SK-N-MC (cell line): Measurements from ENCODE around the gene MAN1C1.

Experiments
- DNase-seq: peaks from one replicate; pipeline ENCODE4 v3.0.0-alpha.2; 2011; ENCODE audit warnings: low read depth, low spot score
- H3K27ac ChIP-seq: fragments of 200-600 bp; sonication (generic); 2 replicates; pipeline ENCODE4 v1.5.1; 2016; ENCODE audit warnings: mixed run types
- H3K36me3 ChIP-seq: fragments of 200-600 bp; sonication (generic); 2 replicates; pipeline ENCODE4 v1.6.1; 2017; ENCODE audit warnings: antibody characterized with exemption, low read length, mixed read lengths; ENCODE audit not compliant: insufficient read depth
- H3K4me3 ChIP-seq: fragments of 200-600 bp; sonication (generic); 2 replicates; pipeline ENCODE4 v1.5.1; 2016
- H3K9ac ChIP-seq: fragments of 200-600 bp; sonication (generic); 2 replicates; pipeline ENCODE4 v1.8.0; 2017; ENCODE audit warnings: mixed run types, mixed read lengths; ENCODE audit not compliant: insufficient read length
- H3K9me3 ChIP-seq: fragments of 200-600 bp; sonication (generic); 2 replicates; pipeline ENCODE4 v1.6.1; 2017; ENCODE audit warnings: low read depth, mild to moderate bottlenecking, antibody characterized with exemption, low read length, moderate library complexity, mixed read lengths
- EZH2 ChIP-seq: fragments of 200-600 bp; sonication (generic); IDR thresholded peaks from one replicate; pipeline ENCODE4 v1.6.1; 2017; ENCODE audit warnings: antibody characterized with exemption
- FOXP2 ChIP-seq: optimal IDR thresholded peaks from 2 replicates; pipeline ENCODE3; 2011; ENCODE audit warnings: mild to moderate bottlenecking, moderate library complexity; ENCODE audit not compliant: insufficient read depth; ENCODE audit errors: extremely low read length, control extremely low read depth
- POLR2AphosphoS5 ChIP-seq: IDR thresholded peaks from 2 replicates; pipeline ENCODE4 v1.6.1; 2012; ENCODE audit warnings: mild to moderate bottlenecking, low read depth, low read length, borderline replicate concordance

Gene MAN1C1

DNA sequence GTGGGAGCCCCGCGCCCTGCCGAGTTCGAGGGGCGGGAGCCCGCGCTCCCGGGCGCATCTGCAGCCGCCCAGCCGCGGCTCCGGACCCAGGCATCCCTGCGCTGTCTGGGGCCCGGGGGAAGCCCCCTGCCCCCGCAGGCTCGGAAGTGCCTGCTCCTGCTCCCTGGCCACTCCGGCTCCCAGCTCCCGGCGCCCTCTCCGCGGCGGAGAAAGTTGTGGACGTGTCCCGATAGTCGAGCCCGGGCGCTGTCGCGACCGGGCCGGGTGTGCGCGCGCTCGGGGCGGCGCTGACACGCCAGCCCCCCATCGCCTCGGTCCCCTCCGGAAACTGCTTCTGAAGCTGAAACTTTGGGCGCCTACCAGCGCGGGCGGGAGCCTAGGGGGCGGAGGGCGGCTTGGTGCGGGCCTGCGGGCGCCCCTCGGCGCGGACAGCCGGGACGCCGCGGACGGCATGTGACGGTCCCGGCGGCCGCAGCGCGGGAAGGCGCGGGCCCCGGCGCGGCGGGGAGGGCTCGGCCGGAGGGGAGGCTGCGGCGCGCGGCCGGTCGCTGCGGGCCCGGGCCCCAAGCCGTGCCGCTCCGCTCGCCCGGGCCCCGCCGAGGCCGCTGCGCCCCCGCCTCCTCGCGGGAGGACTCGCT is 515 bp downstream of the MAN1C1 start:
- Histone ChIP-seq H3K36me3 (no peaks in the 10 kb centered on the region), H3K9me3 (no peaks in the 10 kb centered on the region), H3K9ac (no peak overlapping the region), H3K4me3 (peak overlapping the region; percentile 81), H3K27ac (no peak overlapping the region)
- TF ChIP-seq POLR2AphosphoS5: no peak
- no peak for TF ChIP-seq EZH2
- no peak for TF ChIP-seq FOXP2
- DNase-seq: no peak

DNA sequence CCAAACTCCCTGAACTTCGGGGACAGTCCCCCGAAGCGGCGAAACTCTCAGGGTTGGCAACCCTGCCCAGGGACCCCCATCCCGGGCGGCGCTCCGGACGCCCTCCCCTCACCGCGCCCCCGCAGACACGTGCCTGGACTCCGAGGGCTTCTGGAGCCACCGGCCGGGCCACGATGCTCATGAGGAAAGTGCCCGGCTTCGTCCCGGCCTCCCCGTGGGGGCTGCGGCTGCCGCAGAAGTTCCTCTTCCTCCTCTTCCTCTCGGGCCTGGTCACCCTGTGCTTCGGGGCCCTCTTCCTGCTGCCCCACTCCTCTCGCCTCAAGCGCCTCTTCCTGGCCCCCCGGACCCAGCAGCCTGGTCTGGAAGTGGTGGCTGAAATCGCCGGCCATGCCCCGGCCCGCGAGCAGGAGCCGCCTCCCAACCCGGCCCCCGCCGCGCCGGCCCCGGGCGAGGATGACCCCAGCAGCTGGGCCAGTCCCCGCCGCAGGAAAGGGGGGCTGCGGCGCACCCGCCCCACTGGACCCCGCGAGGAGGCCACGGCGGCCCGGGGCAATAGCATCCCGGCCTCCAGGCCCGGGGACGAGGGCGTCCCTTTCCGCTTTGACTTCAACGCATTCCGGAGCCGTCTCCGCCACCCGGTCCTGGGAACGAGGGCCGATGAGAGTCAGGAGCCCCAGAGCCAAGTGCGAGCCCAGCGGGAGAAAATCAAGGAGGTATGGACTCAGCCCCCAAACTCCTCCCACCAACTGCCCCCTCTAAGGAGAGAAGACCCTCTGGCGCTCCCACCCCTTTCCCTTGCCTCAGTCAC is 1.2 kb downstream of the MAN1C1 start:
- no peak for DNase-seq
- Histone ChIP-seq H3K9ac (no peak overlapping the region), H3K27ac (no peak overlapping the region), H3K9me3 (no peaks in the 10 kb centered on the region), H3K36me3 (no peaks in the 10 kb centered on the region), H3K4me3 (peak overlapping the region; percentile 72)
- TF ChIP-seq EZH2: no peak

DNA sequence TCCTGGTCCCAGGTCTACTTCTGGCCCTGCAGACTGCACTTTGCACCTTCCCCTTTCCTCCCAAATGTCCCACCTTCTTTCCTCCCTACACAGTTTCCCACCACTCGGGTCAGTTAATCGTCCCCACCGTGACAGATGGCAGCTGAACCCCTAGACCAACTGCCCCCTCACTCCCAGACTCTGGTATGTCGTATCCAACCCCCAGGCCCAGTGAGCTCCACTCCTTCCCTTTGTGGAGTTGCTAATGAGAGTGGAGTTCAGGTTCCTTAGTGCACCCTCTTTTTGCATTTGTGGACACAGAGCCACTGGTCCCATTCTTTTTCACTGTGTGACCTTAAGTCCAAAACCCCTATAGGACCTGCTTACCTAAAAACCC is 1.8 kb downstream of the MAN1C1 start:
- no peak for DNase-seq
- H3K36me3 ChIP-seq: no peaks in the 10 kb centered on the region
- no peak for TF ChIP-seq FOXP2
- TF ChIP-seq EZH2: no peak
- no peak for TF ChIP-seq POLR2AphosphoS5
- H3K9ac ChIP-seq: no peak overlapping the region
- no peak overlapping the region for H3K27ac ChIP-seq
- no peak overlapping the region for H3K4me3 ChIP-seq
- no peaks in the 10 kb centered on the region for H3K9me3 ChIP-seq

DNA sequence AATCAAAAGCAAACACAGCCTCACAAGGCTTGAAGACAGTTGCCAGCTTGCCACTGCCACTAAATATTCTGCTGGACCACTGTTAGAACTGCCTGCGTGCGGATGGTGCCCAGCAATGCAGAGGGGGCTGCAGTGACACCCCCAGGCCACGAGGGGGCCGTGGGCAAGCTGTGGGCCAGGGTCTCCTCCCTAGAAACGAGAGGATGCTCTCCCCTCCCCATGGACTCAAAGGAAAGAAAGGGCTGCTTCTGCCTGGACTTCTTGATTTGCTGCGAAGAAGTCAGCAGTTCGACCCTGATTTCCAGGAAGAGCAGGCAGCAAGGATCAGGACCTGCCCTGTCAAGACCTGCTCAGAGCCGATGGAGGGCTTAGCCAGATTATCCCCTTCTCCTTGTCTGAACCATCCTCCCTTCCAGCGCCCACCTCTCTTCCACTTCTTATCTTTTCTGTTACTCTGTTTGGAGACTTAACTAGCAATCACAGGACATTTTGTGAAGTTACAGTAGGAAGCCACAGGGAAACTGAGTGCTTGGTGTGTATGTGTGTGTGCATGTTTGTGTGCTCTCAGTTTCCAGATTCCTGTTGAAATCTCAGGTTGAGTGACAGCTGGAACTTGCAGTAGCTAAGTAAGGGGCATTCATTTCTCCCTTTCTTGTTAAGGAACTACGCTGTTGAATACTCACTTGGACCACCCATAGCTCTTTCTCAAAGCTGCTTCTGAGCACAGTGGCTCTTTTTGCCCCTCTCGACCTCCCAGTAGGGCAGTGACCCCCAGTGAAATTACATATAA is 2.7 kb downstream of the MAN1C1 start:
- H3K36me3 ChIP-seq: no peaks in the 10 kb centered on the region

DNA sequence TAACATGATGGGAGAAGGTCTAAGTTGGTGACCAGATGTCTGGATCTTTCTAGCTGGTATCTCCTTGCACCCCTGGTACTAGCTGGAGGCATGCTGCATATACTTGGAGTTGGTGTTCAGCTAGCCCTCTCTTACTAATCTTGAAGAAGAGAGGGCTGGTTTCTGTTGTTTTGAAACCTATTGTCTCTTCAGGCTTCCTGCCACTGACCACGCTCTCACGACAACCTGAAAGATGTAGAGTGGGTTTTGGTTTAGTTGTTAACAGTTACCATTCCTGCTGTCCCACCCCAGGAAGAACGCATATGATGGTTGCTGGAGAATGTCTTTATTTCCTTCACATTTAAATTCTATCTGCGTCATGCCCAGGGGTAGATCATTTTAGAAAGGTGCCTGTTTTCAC is 3.6 kb downstream of the MAN1C1 start:
- no peak overlapping the region for H3K4me3 ChIP-seq
- no peak overlapping the region for H3K27ac ChIP-seq
- no peaks in the 10 kb centered on the region for H3K9me3 ChIP-seq
- TF ChIP-seq POLR2AphosphoS5 (no peak), EZH2 (no peak), FOXP2 (no peak)
- no peaks in the 10 kb centered on the region for H3K36me3 ChIP-seq
- H3K9ac ChIP-seq: no peak overlapping the region
- no peak for DNase-seq

More for the DNA sequence above, 2.7 kb downstream of the MAN1C1 start:
- no peak for DNase-seq
- TF ChIP-seq FOXP2: no peak
- no peak for TF ChIP-seq EZH2
- no peak overlapping the region for H3K4me3 ChIP-seq
- no peak overlapping the region for H3K9ac ChIP-seq
- H3K27ac ChIP-seq: no peak overlapping the region
- H3K9me3 ChIP-seq: no peaks in the 10 kb centered on the region

DNA sequence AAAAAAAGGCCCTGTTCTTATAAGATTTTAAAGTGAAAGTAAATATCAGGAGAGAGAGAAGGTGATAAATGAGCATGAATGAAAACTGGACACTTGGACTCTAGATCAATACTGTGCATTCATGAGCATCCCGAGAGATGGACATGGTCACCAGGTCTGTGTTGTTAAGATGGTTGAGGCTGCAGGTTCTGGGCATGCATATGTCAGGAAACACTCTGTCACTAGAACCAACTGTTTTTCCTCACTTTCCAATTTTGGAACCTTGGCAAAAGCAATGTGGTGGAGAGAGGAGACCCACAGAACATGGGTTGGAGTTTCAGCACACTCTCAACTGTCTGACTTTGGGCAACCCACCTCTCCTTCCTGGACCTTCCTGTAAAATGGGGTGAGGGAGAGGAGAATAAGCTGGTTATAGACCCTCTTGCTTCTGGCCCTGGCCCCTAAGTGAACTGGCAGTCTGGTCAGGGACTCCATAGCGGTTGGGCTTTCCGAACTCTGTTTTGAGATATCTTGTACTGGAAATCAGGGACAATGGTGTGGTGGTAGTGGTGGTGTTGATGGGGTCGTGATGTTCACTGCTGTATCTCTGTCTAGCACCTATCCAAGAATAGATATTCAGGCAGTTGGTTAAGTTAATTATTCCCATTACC is 4.2 kb downstream of the MAN1C1 start:
- Histone ChIP-seq H3K4me3 (no peak overlapping the region), H3K9me3 (no peaks in the 10 kb centered on the region), H3K36me3 (no peaks in the 10 kb centered on the region), H3K27ac (no peak overlapping the region), H3K9ac (no peak overlapping the region)
- no peak for TF ChIP-seq EZH2
- TF ChIP-seq POLR2AphosphoS5: no peak
- no peak for TF ChIP-seq FOXP2
- DNase-seq: no peak

DNA sequence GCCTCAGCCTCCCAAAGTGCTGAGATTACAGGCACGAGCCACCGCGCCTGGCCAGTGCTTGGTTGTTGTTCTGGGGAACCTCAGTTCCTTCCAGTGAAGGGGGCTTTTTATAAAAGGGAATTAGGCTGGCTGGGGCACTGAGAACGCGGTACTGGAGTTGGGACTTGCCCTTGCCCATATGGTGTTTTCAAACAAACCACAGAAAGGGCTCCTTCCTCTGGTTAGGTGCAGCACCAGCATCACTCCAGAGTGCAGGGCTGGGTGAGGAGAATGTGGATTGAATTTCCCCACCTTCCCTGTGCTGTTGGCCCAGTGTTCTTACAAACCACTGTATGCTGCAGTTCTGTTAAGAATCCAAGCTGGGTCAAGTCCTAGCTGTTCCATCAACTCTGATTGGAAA is 5.3 kb downstream of the MAN1C1 start:
- Histone ChIP-seq H3K36me3 (no peaks in the 10 kb centered on the region), H3K4me3 (no peak overlapping the region), H3K9ac (no peak overlapping the region), H3K9me3 (no peaks in the 10 kb centered on the region), H3K27ac (no peak overlapping the region)
- DNase-seq: no peak
- no peak for TF ChIP-seq EZH2
- no peak for TF ChIP-seq FOXP2
- no peak for TF ChIP-seq POLR2AphosphoS5

DNA sequence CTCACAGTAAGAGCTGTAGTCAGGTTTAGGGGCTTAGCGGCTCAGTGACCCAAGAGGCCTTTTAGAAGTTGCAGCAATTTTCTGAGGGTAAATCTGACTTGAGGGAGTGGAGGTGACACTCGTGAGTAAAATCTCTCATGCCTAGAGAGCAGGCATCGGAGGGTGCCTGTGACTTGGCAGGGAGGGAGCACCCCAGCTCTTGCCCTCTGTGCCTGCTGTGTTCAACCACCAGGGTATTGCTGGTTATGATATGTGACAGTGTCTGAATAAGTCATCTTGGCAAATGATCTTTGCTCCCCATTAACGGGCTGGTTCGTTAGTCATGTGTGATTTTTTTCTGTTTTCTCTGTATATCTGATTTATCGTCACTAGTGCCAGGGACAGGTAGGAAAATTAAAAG is 5.9 kb downstream of the MAN1C1 start:
- no peaks in the 10 kb centered on the region for H3K9me3 ChIP-seq
- no peak for TF ChIP-seq FOXP2
- TF ChIP-seq POLR2AphosphoS5: no peak
- no peak for TF ChIP-seq EZH2

More for the DNA sequence above, 5.9 kb downstream of the MAN1C1 start:
- no peak overlapping the region for H3K9ac ChIP-seq
- H3K27ac ChIP-seq: no peak overlapping the region
- H3K4me3 ChIP-seq: no peak overlapping the region
- H3K36me3 ChIP-seq: no peaks in the 10 kb centered on the region
- no peak for DNase-seq
